IPS DF 4.7 (cell line): ENCODE data around the gene AMBRA1.
A peak's percentile ranks its signal among the peaks of the same experiment; 100 is the strongest.

Experiments
- DNase-seq: peaks from one replicate; pipeline ENCODE4 v3.0.0-alpha.2; 2013; ENCODE audit warnings: low spot score; ENCODE audit errors: extremely low read depth

AMBRA1 gene

DNA sequence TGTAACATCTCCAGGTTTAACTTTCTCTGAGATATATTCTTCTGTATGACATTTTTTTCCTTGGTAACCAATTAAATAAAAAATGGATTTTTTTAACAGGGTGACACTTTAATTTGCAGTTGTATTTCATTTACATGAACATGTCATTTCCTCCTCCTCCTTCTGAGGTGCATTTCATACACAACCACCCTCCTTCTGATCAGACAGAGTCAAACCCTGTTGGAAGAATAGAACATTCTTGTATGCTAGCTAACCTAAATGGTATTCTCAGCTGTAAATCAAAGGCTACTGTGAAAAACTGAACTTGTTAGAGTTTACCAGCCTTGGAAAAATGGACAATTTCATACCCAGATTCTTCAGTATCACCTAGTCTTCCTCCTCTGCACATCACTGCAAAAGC lies 149.5 kb downstream of the AMBRA1 start:
- DNase-seq = no peak

DNA sequence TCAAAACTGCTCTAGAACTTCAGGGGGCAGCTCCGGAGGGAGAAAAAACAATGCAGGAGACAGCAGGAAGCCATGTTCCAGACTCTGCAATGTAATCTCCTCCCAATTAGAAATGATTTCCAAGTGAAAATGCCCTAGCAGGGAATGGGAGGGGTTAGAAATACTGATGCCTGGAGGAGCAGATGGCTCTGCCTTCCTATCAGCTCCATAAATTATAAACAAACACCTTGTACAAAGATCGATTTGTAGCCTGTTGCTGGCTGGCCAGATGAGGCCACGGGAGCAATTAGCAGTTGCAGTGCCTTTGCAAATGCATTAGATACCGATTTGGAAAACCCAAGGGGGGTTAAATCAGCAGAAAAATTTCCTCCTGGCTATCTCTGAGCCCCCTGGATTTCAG lies 155.6 kb downstream of the AMBRA1 start:
- DNase-seq = no peak

DNA sequence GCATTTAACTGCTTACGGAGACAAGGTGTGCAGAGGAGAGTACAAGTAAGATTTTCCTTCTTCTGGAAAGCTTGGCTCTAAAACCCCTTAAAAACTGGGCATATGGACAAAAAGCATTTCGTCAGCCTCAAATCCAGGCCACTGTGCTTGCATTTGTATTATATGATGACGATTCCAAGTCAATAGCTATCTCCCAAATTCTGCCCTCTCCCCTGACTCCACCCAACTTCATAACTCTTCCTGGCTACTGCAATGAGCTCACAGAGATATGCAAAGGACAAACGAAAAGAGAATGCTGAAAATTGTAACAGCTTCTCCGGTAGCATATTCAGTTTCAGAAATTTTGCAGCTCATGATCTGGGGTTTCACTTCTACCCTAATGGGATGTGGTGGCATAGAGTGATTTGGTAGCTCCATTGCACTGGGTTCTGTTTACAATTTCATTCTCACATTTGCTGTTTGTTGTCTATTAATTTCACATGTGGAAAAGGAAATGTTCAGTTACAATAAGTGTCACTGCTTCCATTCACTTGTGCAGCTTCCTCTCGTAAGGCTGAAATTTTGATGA lies 156.6 kb downstream of the AMBRA1 start:
- DNase-seq = no peak

DNA sequence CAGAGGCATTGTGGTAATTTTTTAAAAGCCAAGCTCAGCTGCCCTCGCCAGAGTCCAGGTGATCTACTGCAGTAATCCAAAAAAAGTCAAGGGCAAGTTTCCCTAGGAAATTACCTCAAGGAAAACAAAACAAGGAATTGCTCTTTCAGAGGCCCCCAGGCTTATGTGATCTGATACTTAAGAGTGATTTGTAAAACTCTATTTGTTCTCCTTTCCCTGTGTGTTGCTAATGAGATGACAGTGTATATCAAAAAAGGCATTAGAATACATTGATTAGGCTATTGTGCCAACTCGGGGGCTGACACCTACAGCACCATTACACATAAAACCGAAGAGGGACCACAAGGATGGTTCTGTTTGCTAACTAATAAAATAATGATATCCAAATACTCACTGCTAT lies 157.7 kb downstream of the AMBRA1 start:
- no peak for DNase-seq

DNA sequence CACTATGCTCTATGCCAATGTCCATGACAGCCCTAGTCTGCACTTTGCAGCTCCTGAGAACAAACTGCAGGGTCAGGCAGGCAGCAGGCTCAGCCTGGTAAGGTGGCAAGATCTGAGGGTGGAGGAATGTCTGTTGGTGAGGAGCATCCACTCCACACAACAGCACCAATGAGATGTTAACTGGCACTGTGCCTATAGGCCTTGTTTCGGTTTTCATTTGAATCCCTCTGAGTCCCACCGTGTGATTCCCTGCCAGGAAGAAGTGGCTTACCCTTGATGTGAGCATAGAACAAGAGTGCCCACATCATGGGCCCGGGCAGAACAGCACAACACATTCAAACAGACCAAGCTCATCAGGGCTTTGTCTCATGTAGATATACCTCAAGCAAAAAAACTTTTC lies 158.1 kb downstream of the AMBRA1 start:
- no peak for DNase-seq

DNA sequence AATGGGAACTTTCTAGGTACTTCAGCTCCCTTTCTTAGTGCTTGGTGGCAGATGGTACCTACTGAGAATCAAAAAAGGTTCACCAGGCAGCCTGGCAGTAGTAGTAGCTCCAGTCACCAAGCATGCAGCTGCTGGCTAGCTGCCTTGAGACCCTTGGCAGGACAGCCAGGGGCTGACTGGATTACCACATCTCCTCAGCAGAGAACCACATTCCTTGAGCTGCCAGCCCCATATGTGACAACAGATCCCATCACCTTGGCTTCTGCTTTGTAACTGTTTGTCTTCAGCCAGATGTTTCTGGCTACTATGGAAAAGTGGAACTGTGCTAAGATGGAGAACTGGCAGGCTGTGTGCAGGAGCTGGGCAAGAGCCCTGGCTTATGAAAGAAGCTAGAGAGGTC lies 162.6 kb downstream of the AMBRA1 start:
- DNase-seq = no peak

DNA sequence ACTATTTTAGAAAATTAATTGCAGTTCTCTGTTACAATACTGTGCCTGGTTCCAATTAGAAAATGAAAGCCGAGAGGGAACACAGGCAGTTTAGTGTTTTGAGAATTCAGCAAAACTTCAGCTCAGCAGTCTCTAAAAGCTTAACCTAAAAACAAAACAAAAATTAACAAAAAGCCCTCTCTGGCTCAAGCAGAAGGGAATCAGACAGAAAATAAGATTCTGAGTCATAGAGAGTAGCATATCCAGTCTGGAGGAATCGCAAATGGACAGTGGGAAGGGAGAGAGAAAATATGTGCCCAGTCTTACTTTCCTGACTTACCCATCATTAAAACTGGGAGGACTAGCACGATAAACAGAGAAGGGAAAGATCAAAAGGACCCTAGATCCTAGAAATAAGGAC lies 164.1 kb downstream of the AMBRA1 start:
- no peak for DNase-seq

DNA sequence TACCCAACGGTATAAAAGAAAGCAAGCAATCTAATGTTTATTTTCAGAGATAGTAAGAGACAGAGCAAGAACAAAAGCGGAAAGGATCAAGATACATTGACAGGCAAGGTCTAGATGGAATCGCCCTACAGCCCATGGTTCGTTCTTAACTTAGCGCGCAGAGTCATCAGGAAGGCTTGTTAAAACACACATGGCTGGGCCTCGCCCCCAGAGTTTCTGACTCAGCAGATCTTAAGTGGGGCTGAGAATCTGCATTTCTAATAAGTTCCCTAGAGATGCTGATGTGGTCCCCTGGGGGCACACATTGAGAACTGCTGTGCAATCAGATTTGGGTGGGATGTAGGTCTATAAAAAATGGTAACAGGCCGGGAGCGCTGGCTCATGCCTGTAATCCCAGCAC lies 166.5 kb downstream of the AMBRA1 start:
- DNase-seq = peak; percentile 28

DNA sequence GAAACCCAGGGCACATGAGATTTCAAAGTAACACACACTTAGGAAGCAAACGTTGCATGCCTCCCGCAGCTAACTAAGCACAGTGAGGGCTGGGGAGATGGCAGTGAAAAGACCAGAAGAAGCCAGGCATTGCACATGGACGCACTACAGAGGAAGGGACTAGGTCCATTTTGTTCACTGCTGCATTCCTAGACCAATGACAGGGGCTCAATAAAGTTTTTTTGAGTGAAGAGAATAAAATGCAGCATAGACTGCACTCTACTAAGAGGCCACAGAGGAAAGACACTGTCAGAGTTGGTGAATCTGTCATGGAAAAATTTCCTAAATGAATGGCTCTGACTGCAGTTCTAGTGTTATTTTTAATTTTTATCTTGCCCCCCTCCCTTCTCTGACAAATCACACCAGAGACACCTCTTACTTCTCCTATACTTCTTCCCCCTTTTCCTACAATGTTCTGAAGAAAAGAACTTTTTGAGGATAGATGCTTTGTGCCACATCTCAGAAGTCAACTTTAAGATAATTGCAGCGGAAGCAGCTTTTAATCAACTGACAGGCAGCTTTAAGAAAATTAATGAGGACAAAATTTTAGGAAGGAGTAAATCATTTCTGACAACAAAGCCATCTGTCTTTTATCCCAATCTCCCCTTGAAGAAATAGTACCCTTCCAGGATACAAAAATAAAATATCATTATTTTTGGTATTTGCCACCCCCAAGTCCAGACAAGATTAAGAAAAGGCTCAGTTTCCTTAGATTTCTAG lies 167.4 kb downstream of the AMBRA1 start:
- no peak for DNase-seq

DNA sequence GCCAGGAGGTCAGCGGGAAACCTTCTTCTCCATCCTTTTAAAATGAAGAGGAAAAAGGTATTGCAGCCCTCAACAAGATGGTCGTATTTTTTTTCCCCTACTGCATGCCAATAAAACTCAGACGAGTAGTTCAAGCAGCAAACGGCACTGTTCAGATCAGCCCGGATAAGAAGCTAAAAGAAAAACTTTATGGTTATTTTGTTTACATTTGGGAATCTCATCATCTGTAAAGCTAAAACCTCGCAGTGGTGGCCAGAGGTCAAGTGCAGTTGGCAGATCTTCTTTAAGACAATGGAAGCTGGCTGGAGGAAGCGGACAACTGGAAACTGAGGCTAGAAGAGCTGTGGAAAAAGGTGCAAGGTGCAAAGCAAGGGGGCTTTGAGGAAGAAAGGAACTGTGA lies 171.2 kb downstream of the AMBRA1 start:
- DNase-seq = no peak

DNA sequence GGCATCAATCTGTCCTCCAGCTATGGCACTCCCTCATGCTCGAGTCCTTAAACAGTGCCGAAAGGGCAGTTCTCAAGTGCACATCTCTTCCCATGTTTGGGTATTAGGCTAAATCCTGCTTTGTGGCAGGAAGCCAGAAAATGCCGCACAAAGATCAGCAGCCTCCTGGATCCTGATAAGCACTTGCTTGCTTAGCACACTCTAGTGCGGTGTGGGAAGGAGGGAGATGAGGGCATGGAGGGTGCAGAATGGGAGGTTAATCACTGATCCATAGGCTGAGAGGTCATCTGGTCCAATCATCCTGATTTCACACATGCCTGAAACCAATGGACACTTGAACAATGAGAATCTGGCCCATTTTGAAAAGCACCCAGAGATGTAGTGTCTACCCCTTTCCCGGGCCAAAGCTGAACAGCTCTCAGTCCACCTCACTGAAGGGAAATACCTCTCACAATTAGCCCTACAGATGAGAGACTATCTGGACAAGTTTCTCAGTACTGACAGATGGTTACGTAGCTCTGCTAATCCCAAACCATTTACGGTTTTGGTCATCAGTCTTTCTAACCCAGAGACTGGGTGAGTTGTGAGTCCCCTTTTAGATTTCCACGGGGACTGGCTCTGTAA lies 172.5 kb downstream of the AMBRA1 start:
- DNase-seq = no peak

DNA sequence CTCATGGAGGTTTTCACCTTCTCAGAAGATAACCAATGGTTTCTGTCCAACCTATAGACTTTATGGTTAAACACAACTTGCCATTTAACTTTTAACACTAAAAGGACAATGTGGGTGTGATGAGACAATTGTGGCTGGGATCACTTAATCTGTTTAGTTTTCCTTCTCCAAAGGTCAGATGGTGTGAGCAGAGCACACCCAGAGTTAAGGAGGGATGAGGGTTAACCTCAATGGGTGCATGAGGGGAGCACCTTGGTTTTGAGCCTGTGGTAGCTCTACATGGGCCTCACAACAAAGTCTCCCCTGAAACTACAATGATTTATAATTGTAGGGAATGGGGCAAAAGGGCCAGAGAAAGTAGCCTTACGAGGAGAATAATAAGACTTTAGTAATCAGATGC lies 173.3 kb downstream of the AMBRA1 start:
- DNase-seq = no peak

DNA sequence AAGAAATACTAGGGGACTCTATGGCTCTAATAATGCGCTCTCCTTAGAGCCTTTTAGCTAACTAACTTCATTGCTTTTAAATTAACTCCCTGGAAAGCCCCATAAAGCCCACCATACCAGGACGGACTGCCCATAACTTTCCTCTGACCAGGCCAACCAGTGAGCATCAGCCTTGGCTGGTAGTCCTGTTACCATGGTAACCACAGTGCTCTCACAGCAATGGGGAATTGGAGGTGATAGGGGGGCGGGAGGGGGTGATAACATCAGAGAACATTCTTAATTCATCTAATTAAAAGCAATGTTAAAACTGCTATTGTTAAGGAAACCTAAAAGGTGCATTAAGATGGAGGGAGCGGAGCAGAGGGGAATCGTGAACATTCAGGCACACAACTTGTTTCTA lies 175.1 kb downstream of the AMBRA1 start:
- DNase-seq = no peak

DNA sequence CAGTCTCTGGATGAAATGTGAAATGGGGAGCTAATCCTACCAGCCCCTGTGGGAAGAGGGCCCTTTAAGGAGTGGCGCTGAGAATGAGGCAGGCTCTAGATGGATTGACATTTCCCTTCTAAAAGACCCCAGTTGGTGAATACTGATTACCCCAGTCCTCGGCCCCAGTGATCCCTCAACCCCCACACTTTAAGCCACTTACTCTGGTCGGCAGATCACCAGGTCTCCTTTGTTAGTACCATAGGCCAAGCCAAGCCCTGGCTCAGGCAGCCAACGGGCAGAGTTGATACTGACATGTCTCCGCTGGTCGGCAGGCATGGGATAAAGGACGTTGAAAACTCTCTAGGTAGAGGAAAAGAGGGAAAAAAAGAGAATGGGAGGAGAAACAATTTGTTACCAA lies 176.1 kb downstream of the AMBRA1 start:
- DNase-seq = no peak

DNA sequence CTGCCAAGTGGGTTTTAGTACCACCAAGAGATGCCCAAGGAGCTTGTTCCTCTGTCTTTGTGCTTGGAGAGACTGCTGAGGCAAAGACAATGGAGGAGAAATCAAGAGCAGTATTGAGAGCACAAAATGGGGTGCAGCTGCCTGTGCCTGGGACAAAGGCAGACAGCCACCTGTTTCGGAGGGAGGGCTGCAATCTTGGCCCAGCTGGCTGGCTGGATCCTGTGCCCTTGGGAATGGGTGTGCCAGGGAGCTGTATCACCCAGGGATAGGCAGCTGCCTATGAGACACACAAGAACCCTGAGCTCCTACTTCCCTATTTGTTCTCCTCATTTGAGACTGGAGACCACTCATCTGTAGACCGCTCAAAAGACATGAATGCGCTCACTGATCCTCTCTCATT lies 178.9 kb downstream of the AMBRA1 start:
- DNase-seq = no peak

DNA sequence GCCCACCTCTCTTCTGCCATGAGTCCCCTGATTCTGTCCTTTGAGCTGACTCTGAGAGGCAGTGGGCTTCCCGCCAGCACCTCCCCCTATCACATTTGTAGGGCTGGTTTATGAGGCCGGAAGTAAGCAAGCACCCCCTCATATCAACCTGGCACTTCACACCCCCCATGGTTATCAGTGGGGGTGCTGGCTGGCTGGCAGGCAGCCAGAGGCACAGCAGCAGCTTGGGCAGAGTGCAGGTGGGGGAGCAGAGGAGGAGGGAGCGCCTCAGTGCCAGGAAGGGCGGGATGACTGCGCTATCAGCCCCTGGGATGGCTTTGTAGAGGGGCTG lies 179.4 kb downstream of the AMBRA1 start:
- DNase-seq = no peak

DNA sequence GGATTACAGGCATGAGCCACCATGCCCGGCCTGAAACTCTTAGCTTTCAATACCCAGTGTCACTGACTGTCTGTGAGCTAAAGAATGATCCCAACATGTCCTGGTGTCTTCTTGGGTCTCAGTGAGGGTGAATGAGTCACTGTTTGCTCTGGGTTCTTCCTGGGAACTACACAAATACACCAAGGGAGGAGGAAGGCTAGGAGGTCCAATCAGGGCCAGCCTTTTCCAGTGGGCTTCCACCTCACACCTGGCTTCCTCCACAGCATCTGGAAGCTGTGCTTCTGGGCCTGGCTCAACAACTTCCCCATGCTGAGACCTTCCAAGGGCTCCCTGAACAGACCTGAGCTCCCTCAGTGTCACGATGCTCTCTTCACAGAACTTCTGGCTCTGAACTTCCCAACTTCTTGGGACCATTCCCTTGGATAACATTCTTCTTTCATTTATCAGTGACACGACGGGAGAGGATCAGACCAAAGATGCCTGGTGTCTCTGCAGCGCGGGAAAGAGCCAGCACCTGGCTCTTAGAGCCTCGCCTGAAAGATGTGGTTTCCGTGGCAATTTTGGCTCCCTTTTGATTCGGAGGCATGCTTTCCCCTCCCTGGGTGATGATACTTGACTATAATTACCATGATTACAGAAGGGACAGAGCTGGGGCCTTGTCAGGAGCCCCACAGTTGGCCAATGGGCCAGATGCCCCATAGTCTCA lies 179.9 kb downstream of the AMBRA1 start:
- no peak for DNase-seq

DNA sequence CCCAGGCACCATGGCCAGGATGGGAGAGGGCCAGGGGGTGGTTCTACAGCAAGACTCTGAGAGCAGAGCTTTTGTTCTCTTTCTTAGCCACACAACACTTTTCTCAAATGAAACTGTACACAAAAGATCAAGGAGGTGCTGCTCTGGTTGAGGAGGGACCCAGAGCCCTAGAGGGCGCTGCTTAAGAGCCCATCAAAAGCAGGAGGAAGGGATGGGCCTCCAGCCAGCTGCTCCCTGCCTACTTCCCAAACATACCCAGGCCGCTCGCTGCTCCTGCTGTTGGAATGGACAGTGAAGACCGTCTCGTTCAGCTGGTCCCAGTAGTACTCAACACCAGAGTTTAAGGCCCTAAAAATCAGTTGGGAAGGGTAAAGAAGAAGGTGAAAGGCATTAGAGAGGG lies 183.8 kb downstream of the AMBRA1 start:
- DNase-seq = no peak

DNA sequence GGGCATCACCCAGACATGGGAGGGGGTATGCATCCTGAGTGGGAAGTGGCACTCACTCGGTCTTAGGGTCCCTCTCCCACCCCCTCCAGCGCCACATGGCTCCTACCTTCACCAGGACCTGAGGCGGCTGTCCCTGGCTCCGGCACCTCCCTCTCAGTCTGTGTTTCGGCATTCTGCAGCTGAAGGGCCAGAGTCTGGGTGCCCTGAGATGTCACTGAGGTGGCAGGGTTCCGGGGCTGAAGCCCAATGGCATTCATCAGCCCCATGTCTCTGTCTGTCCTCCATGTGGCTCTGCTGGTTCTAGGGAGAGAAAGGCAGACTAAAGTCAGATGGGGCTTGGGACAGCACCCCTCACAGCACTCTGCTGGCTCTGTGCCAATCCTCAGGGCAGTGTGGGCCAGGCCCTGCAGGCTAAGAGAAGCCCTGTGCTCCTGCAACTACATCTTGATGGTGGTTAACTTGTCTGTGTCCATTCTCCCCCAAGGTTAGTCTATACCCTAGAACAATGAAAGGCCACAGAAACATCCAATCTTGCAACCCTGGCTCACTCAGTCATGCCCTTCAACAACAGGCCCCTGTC lies 185.3 kb downstream of the AMBRA1 start:
- DNase-seq = no peak

DNA sequence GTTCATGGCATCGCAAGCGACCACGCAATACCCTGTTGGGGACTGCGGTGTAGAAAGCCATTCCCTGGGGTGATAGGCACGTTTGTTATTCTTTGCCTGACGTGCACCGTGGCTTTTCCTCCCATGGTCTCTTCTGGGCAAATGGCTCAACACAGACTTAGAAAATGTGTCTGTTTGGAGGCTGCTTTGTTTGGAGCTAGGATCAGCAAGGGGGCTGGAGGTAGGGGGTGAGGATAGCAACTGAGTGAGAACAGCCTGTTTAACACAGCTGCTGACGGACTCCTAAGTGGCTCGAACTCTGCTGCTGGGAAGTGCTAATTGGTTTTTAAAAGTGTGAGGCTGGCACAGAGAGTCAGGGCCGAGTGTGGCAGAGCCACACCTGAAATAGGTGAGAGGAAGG lies 186.2 kb downstream of the AMBRA1 start:
- DNase-seq = no peak

DNA sequence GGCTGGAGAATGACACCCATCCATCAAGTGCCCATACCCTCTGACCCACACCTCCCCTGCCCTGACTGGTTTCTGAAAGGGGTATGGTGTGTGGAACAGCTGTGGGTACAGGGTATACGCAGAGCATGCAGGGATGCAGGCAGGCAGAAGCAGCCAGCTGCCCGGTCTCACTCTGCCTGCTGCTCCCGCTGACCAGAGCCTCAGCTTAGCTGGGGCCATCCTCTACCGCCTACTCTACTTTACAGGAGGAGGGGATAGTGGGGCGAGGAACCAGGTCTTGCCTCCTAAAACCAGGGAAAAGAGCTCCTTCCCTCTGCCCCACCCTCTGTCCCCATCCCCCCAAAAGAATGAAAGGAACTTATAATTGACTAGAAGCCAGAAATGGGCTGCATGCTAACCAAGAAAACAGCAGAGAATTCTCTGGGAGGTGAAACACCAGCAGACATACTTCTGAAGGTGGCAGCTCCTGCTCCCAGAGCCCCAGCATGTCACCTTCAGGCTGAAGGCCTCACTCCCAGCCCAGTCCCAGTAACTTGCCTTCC lies 189.3 kb downstream of the AMBRA1 start:
- no peak for DNase-seq
